NT2/D1 (cell line): ENCODE data around the gene DDHD1.

Experiments used
- YY1 ChIP-seq: IDR thresholded peaks from 2 replicates; pipeline ENCODE4 v1.6.1; 2011; ENCODE audit not compliant: insufficient read length, insufficient read depth
- ZNF274 ChIP-seq: IDR thresholded peaks from 2 replicates; pipeline ENCODE4 v1.6.1; 2011; ENCODE audit warnings: mild to moderate bottlenecking, low read depth, low read length

- TF ChIP-seq YY1 (no peak), ZNF274 (no peak)
Observed at GRCh38 chr14:53019406-53019805, 133.7 kb downstream of the DDHD1 start.
